Tibial nerve (tissue), 4 donors: ENCODE results near the gene MYO3B.

Experiments used
- CTCF ChIP-seq, 5 experiments: fragments of 200-600 bp in 3 of 5; fragments of 450-650 bp in 2 of 5; sonication (generic) in 3 of 5; IDR thresholded peaks; one replicate each; pipeline ENCODE4 v1.5.1; 2016 to 2019; ENCODE audit warnings: antibody characterized with exemption in 5 of 5, mild to moderate bottlenecking in 3 of 5, moderate library complexity in 2 of 5
- EP300 ChIP-seq, 2 donors: sonication (generic); formaldehyde crosslinking; IDR thresholded peaks; one replicate each; pipeline ENCODE4 v1.6.1; 2017; ENCODE audit warnings: antibody characterized with exemption in 2 of 2, mild to moderate bottlenecking in 1 of 2

GRCh38 chr2:170335351-170335750, 157.4 kb downstream of the MYO3B start:
- TF ChIP-seq CTCF (IDR thresholded peaks at IDR 0.05) (no peak), EP300 (IDR thresholded peaks at IDR 0.05) (no peak)
